NOMO-1 (cell line): ENCODE data around the gene CSF2.
"Not testable (repeated sequence)": the region's sequence is repeated elsewhere in the genome, so short reads cannot be mapped to it uniquely, and the experiment has no call there.

Experiments used
- DNase-seq, 2 experiments: peaks; one replicate each; lab custom pipeline; 2025; ENCODE audit not compliant: unreplicated experiment in 2 of 2; lab: John Stamatoyannopoulos, UW

The CSF2 gene

DNA sequence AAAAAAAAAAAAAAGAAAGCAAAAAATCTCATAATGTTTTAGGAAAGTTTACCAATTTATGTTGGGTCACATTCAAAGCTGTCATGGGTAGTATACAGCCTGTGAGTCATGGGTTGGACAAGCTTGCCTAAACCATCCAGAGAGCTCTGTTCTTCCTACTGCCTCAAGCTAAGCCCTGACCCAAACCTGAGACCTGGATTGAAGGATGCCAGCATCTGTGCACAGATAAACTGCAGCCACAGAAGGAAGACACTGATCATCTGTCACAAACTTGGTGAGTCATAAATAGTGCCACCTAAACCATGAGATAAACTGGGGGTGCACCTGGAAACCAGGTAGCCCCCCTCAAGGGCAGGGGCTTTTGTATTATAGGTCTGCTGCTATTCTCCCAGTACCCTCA is 31.0 kb downstream of the CSF2 start:
- peak in 1 of 2 experiments; percentile 37 for DNase-seq

DNA sequence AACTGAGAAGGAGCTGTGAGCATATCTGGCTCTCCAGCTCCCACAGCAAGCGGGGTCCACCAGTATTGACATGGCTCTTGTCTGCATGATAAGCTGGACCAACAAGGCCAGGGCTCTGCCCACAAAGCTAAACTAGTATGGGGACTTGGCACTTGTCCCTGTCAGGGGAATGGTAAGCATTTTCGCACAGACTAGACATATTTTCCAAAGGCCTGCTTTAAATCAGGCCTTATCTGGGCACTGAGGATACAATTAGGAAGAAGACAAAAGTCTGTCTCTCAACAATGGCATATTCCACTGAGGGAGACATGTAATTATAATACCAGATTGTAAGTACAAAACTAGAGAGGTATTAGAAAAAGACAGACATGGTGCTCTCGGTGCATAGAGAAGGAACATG is 32.1 kb downstream of the CSF2 start:
- DNase-seq = no peak

DNA sequence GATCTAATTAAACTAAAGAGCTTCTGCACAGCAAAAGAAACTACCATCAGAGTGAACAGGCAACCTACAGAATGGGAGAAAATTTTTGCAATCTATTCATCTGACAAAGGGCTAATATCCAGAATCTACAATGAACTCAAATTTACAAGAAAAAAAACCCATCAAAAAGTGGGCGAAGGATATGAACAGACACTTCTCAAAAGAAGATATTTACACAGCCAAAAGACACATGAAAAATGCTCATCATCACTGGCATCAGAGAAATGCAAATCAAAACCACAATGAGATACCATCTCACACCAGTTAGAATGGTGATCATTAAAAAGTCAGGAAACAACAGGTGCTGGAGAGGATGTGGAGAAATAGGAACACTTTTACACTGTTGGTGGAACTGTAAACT is 34.9 kb downstream of the CSF2 start:
- not testable (repeated sequence) for DNase-seq

DNA sequence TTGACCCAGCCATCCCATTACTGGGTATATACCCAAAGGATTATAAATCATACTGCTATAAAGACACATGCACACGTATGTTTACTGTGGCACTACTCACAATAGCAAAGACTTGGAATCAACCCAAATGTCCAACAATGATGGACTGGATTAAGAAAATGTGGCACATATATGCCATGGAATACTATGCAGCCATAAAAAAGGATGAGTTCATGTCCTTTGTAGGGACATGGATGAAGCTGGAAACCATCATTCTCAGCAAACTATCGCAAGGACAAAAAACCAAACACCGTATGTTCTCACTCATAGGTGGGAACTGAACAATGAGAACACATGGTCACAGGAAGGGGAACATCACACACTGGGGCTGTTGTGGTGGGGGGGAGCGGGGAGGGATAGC is 35.4 kb downstream of the CSF2 start:
- DNase-seq = not testable (repeated sequence)

DNA sequence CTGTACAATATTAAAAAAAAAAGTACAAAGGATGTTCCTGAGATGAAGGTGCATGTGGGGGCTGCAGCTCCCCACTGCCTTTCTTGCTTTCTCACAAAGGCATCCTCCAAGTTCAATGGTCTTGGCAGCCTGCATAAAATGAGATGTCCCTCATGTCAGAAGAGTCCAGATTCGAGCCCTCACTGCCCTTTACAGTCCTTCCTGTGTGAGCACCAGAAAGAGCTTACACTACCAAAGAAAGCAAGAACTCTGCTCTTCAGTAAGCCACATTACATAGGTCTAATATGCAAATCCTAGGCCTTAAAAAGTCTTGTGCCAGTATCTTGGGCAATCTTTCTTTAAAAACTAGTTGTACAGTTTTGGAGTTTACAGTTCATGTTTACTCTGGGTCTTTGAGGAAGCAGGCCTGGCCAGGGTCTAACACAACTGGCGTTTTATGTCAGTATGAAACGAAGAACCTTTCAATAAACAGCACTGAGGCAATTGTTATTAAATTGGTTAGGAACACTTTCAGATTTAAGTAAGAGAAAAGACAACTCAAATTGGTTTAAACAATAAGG is 36.0 kb downstream of the CSF2 start:
- DNase-seq = no peak

DNA sequence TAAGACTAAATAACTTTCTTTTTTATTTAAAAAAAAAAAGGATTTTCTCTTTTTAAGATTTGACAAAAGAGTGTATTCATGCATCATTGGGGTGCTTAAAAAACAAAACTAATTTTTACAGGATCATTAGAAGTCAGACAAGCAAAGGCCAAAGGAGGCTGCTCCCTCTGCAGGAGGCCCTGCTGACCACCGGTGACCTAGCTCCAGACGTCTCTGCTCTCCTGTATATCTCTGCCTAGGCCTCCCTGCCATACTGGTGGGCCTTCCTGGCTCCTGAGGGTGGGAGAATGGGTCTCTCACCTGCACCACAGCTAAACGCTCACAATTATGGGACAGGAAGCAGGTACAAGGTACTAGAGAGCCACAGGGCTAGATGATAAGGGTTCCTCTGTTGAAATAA is 36.6 kb downstream of the CSF2 start:
- DNase-seq = no peak

DNA sequence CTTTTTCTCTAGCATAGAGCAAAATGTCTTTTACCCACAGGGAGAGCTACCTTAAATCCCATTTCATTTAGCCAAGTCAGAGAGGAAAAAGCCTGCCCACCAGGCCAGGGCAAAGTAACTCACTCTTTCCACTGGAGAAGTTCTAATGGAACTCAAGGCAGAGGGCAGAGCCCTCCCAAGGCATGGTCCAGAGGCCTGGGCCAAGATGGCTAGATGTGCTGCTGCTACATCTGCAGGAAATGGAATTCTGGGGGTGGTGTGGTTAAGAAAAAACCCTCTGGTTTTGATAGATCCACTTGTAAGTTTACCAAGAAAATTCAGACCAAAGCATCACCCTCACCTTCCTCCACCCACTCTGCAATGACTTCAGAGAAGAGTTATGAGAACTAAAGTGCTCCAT is 37.3 kb downstream of the CSF2 start:
- DNase-seq = no peak

DNA sequence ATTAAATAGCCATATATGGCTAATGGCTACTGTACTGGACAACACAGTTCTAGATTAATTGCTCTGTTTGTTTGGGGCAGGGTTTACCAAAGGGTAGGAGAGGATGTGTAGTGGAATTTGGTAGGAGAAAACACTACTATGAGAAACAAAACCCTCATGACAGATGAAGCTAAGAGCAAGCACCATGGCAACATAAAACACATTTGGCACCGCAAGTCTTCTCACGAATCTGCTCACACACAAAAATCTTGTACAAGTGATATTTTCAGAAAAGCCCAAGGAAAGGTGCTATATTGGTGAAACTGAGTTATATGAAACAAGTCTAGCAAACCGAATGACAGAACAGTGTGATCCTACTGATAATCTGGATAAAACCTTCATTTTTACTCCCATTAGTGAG is 38.5 kb downstream of the CSF2 start:
- DNase-seq = no peak

DNA sequence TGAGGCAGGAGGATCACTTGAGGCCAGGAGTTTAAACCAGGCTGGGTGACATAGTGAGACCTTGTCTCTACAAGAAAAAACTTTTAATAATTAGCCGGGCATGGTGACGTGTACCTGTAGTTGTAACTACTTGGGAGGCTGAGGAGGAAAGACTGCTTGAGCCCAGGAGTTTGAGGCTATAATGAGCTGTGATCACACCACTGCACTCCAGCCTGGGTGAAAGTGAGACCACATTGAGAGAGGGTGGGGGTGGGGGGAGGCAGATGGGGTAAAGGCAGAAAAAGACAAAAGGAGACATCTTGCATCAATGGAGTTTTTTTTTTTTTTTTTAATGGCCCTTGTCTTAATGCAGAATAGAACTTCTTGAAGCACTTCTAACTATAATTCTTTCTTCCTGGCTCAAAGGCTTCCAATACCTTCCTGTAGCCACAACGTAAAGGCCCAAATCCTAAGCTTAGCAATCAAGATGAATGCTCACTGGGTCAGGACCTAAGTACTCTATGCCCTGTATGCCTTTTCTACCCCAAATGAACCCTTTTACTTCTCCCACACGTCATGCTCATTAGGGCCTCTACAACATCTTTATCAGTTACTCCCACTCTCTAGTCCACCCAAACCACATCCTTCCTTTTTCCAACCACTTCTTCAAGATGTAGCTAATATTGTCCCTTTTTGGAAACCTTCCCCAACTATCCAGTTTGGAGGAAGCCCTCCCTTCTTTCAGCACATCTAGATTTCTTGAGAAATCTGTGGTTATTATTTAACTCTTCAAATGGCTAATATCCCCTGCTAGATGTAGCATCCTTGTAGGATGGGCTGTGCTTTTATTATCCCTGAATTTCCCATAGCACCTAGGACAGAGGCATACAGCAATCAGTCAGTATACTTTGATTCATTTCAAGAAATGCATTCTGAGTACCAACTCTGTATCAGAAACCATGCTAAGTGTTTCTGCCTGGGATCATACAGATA is 40.8 kb downstream of the CSF2 start:
- DNase-seq = peak; percentile 89 to 94

DNA sequence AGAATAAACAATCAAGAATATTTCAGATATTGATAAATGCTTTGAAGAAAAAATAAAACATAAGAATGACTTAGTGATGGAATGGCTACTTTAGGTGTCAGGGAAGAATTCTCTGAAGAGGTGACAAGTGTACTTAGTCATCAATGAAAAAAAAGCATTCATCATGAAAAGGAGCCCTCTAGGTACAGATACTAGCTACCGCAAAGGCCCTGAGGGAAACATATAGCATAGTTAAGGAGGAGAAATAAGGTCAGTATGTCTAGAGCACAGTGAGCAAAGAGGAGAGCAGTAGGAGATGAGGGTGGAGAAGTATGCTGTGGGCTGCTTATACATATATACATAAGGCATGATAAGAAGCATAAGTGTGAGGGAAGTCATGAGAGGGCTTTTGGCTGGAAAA is 41.8 kb downstream of the CSF2 start:
- no peak for DNase-seq

DNA sequence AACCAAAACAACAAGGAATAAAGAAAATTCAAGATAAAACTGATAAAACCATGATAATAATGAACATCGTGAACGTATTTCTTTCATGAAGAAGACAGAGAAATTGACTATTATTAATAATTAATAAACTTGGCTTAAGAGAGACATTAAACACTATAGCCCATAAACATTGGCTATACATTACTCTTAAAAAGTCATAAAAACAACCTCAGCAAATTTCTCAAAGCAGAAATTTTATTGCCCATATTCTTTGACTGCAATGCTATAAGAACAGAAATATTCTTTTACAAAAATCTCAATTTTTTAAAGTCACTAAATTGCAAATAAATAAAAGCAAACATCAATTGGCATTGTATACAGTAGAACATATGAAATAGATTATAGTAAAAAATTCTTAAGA is 42.5 kb downstream of the CSF2 start:
- DNase-seq = no peak

DNA sequence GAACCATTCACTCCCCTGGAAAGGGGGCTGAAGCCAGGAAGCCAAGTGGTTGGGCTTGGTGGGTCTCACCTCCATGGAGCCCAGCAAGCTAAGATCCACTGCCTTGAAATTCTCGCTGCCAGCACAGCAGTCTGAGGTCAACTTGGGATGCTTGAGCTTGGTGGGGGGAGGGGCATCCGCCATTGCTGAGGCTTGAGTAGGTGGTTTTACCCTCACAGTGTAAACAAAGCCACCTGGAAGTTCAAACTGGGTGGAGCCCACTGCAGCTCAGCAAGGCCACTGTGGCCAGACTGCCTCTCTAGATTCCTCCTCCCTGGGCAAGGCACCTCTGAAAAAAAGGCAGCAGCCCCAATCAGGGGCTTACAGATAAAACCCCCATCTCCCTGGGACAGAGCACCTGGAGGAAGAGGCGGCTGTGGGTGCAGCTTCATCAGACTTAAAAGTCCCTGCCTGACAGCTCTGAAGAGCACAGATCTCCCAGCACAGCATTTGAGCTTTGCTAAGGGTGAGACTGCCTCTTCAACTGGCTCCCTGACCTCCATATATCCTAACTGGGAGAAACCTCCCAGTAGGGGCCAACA is 43.4 kb downstream of the CSF2 start:
- not testable (repeated sequence) for DNase-seq

DNA sequence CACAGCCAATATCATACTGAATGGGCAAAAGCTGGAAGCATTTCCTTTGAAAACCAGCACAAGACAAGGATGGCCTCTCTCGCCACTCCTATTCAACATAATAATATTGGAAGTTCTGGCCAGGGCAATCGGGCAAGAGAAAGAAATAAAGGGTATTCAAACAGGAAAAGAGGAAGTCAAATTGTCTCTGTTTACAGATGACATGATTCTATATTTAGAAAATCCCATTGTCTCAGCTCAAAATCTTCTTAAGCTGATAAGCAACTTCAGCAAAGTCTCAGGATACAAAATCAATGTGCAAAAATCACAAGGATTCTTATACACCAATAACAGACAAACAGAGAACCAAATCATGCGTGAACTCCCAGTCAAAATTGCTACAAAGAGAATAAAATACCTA is 47.1 kb downstream of the CSF2 start:
- not testable (repeated sequence) for DNase-seq

DNA sequence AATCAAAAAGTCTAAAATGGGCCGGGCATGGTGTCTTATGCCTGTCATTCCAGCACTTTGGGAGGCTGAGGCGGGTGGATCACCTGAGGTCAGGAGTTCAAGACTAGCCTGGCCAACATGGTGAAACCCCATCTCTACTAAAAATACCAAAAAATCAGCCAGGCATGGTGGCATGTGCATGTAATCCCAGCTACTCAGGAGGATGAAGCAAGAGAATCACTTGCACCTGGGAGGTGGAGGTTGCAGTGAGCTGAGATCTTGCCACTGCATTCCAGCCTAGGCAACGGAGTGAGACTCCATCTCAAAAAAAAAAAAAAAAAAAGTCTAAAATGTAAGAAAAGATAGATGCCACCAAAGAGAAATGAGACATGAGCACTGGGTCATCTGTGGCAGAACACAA is 49.4 kb downstream of the CSF2 start:
- not testable (repeated sequence) for DNase-seq

DNA sequence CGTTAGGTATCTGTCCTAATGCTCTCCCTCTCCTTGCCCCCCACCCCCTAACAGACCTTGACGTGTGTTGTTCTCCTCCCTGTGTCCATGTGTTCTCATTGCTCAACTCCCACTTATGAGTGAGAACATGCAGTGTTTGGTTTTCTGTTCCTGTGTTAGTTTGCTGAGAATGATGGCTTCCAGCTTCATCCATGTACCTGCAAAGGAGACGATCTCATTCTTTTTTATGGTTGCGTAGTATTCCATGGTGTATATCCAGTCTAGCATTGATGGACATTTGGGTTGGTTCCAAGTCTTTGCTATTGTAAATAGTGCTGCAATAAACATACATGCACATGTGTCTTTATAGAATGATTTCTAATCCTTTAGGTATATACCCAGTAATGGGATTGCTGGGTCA is 50.0 kb downstream of the CSF2 start:
- DNase-seq = not testable (repeated sequence)
